Astrocyte (in vitro differentiated cells and primary cell): ENCODE measurements around the gene C11orf52.

Experiments used
- EZH2 ChIP-seq: IDR thresholded peaks from 2 replicates; pipeline ENCODE4 v1.6.1; 2012; ENCODE audit warnings: mild to moderate bottlenecking, low read length, inconsistent platforms; ENCODE audit not compliant: insufficient read depth
- TF ChIP-seq, protein P1 (sequence below): IDR thresholded peaks from 2 replicates; pipeline ENCODE4 v1.5.1; 2011; ENCODE audit warnings: low read depth, mild to moderate bottlenecking, inconsistent platforms, low read length, moderate library complexity; ENCODE audit not compliant: insufficient read depth

DNA sequence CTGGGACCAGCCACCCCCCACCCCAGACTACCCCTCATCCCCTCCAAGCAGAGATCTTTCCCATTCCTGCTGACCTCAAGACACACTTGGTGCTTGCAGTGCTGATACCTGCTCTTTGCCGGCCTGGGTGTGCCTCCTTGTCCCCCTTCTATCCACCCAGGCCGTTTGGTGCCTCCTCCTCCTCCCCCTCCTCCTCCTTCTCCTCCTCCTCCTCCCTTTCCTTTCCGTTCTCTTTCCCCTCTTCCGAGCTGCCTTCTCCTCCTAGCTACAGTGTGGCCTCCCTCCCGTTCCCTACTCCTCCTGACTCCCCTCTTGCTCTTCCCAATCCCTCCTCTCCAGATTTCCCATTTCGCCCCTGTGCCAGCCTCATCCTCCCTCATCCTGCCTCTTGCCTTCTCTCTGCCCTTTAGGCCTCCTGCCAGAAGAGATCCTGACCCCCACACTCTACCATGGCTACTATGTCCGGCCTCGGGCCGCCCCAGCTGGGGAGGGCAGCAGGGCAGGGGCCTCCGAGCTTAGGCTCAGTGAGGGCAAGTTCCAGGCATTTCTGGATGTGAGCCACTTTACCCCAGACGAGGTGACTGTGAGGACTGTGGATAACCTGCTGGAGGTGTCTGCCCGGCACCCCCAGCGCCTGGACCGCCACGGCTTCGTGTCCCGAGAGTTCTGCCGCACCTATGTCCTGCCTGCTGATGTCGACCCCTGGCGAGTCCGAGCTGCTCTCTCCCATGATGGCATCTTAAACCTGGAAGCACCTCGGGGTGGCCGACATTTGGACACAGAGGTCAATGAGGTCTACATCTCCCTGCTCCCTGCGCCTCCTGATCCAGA lies 5.5 kb upstream of the C11orf52 start:
- TF ChIP-seq, protein P1, sequence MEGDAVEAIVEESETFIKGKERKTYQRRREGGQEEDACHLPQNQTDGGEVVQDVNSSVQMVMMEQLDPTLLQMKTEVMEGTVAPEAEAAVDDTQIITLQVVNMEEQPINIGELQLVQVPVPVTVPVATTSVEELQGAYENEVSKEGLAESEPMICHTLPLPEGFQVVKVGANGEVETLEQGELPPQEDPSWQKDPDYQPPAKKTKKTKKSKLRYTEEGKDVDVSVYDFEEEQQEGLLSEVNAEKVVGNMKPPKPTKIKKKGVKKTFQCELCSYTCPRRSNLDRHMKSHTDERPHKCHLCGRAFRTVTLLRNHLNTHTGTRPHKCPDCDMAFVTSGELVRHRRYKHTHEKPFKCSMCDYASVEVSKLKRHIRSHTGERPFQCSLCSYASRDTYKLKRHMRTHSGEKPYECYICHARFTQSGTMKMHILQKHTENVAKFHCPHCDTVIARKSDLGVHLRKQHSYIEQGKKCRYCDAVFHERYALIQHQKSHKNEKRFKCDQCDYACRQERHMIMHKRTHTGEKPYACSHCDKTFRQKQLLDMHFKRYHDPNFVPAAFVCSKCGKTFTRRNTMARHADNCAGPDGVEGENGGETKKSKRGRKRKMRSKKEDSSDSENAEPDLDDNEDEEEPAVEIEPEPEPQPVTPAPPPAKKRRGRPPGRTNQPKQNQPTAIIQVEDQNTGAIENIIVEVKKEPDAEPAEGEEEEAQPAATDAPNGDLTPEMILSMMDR = no peak
- TF ChIP-seq EZH2 = no peak
